ENCODE data around the gene TAC4.

TAC4 gene

GRCh38 chr17:49795372-49795771, 52.5 kb downstream of the TAC4 start:
- no peak overlapping the region for H3K4me2 ChIP-seq (ENCODE audit: low read length)
- peaks cover 14% of the 10 kb centered on the region for H4K20me1 ChIP-seq (ENCODE audit: control insufficient read depth, insufficient read depth, low read depth, low read length)
- no peaks in the 10 kb centered on the region for H3F3A ChIP-seq (ENCODE audit: control insufficient read depth, insufficient read depth)
- no peak overlapping the region for H3K27ac ChIP-seq (ENCODE audit: low read depth, low read length)
- H3K27me3 ChIP-seq (ENCODE audit: control insufficient read depth, low read length), result no peaks in the 10 kb centered on the region
- H3K79me2 ChIP-seq (ENCODE audit: control insufficient read depth, low read length), result peaks cover 89% of the 10 kb centered on the region
- no peak overlapping the region for H3K4me3 ChIP-seq (ENCODE audit: low read length)
- no peaks in the 10 kb centered on the region for H3K9me3 ChIP-seq (ENCODE audit: control insufficient read depth, insufficient read depth, low read length)
- H3K36me3 ChIP-seq (ENCODE audit: control insufficient read depth, low read length), result peaks cover 93% of the 10 kb centered on the region
- no peaks in the 10 kb centered on the region for H3K9me2 ChIP-seq (replicated peaks; ENCODE audit: control insufficient read depth, low read length)
- no peaks in the 10 kb centered on the region for H3K4me1 ChIP-seq (ENCODE audit: control insufficient read depth, low read length)
- TF ChIP-seq CTCF (IDR thresholded peaks at IDR 0.05; ENCODE audit: low read depth, low read length, poor library complexity, severe bottlenecking) (no peak), EZH2phosphoT487 (IDR thresholded peaks at IDR 0.05; ENCODE audit: borderline replicate concordance, low read length) (no peak)

GRCh38 chr17:49793309-49793708, 54.6 kb downstream of the TAC4 start:
- Histone ChIP-seq H3K4me1 (ENCODE audit: control insufficient read depth, low read length) (peaks cover 12% of the 10 kb centered on the region), H3K4me2 (ENCODE audit: low read length) (no peak overlapping the region), H3K9me3 (ENCODE audit: control insufficient read depth, insufficient read depth, low read length) (no peaks in the 10 kb centered on the region), H3K36me3 (ENCODE audit: control insufficient read depth, low read length) (peaks cover 90% of the 10 kb centered on the region), H3K9me2 (replicated peaks; ENCODE audit: control insufficient read depth, low read length) (no peaks in the 10 kb centered on the region), H3F3A (ENCODE audit: control insufficient read depth, insufficient read depth) (no peaks in the 10 kb centered on the region), H4K20me1 (ENCODE audit: control insufficient read depth, insufficient read depth, low read depth, low read length) (peaks cover 25% of the 10 kb centered on the region), H3K27me3 (ENCODE audit: control insufficient read depth, low read length) (no peaks in the 10 kb centered on the region), H3K79me2 (ENCODE audit: control insufficient read depth, low read length) (peaks cover 89% of the 10 kb centered on the region), H3K4me3 (ENCODE audit: low read length) (no peak overlapping the region), H3K27ac (ENCODE audit: low read depth, low read length) (no peak overlapping the region)
- no peak for TF ChIP-seq CTCF (IDR thresholded peaks at IDR 0.05; ENCODE audit: low read depth, low read length, poor library complexity, severe bottlenecking)
- no peak for TF ChIP-seq EZH2phosphoT487 (IDR thresholded peaks at IDR 0.05; ENCODE audit: borderline replicate concordance, low read length)

GRCh38 chr17:49789243-49789578, 58.7 kb downstream of the TAC4 start:
- H3K27me3 ChIP-seq (ENCODE audit: control insufficient read depth, low read length), result no peaks in the 10 kb centered on the region
- peaks cover 52% of the 10 kb centered on the region for H3K36me3 ChIP-seq (ENCODE audit: control insufficient read depth, low read length)
- H3F3A ChIP-seq (ENCODE audit: control insufficient read depth, insufficient read depth), result no peaks in the 10 kb centered on the region
- peaks cover 55% of the 10 kb centered on the region for H3K79me2 ChIP-seq (ENCODE audit: control insufficient read depth, low read length)
- no peaks in the 10 kb centered on the region for H3K9me3 ChIP-seq (ENCODE audit: control insufficient read depth, insufficient read depth, low read length)
- H3K9me2 ChIP-seq (replicated peaks; ENCODE audit: control insufficient read depth, low read length), result no peaks in the 10 kb centered on the region
- H4K20me1 ChIP-seq (ENCODE audit: control insufficient read depth, insufficient read depth, low read depth, low read length), result peaks cover 17% of the 10 kb centered on the region
- H3K4me3 ChIP-seq (ENCODE audit: low read length), result peak overlapping the region; percentile 93
- no peak for TF ChIP-seq EZH2phosphoT487 (IDR thresholded peaks at IDR 0.05; ENCODE audit: borderline replicate concordance, low read length)
- TF ChIP-seq CTCF (IDR thresholded peaks at IDR 0.05; ENCODE audit: low read depth, low read length, poor library complexity, severe bottlenecking), result no peak
- no peak overlapping the region for H3K27ac ChIP-seq (ENCODE audit: low read depth, low read length)
- peak overlapping the region; percentile 73 for H3K4me2 ChIP-seq (ENCODE audit: low read length)
- H3K4me1 ChIP-seq (ENCODE audit: control insufficient read depth, low read length), result peaks cover 23% of the 10 kb centered on the region
